IMR-90 (cell line): Measurements from ENCODE around the gene TTC9C. TPM values are rescaled to one million over a fixed set of nuclear protein-coding genes. Genes with fewer than 3 reads are reported as not detected.

Experiments
- ATAC-seq: fragments of 200-7000 bp; cut with Tn5 transposase; 2 replicates; pipeline ENCODE4 v1.9.1; 2020; ENCODE audit warnings: low read depth, mild to moderate bottlenecking, moderate library complexity
- BruUV-seq: library from RNA; stranded (reverse); fragments of 400-500 nt; replicated peaks from 2 replicates; lab custom pipeline; 2021; lab: Mats Ljungman, UMichigan
- CTCF ChIA-PET: fragments of 300-600 bp; formaldehyde crosslinking; extraction: SDS; loops from one replicate; lab custom pipeline; 2021; ENCODE audit warnings: antibody characterized with exemption; lab: Yijun Ruan, JAX
- POLR2A ChIA-PET: fragments of 300-600 bp; sonication (Branson Sonifier 250); formaldehyde crosslinking; loops from one replicate; lab custom pipeline; 2022; ENCODE audit warnings: antibody characterized with exemption; ENCODE audit not compliant: unreplicated experiment; lab: Charles Lee
- DNase-seq: peaks from one replicate; pipeline ENCODE4 v3.0.0; 2013
- H2AFZ ChIP-seq: replicated peaks from 2 replicates; pipeline ENCODE3; 2013; ENCODE audit warnings: low read length, mild to moderate bottlenecking; ENCODE audit not compliant: poor library complexity
- H2AK5ac ChIP-seq: 2 replicates; pipeline ENCODE4 v1.6.1; 2013; ENCODE audit warnings: low read depth, low read length, inconsistent platforms
- H2AK9ac ChIP-seq: replicated peaks from 2 replicates; pipeline ENCODE3; 2013; ENCODE audit warnings: mild to moderate bottlenecking, low read depth, low read length, moderate library complexity; ENCODE audit not compliant: poor library complexity
- H2BK120ac ChIP-seq: 2 replicates; pipeline ENCODE4 v1.6.1; 2013; ENCODE audit warnings: low read depth, low read length, inconsistent platforms
- H2BK15ac ChIP-seq: 3 replicates; pipeline ENCODE4 v1.6.1; 2013; ENCODE audit warnings: low read depth, low read length, inconsistent platforms
- H2BK20ac ChIP-seq: 2 replicates; pipeline ENCODE4 v1.6.1; 2013; ENCODE audit warnings: low read depth, mild to moderate bottlenecking, inconsistent platforms, low read length, moderate library complexity
- H2BK5ac ChIP-seq: 2 replicates; pipeline ENCODE4 v1.6.1; 2013; ENCODE audit warnings: mild to moderate bottlenecking, low read depth, low read length, inconsistent platforms; ENCODE audit not compliant: poor library complexity, severe bottlenecking
- H3K14ac ChIP-seq: replicated peaks from 2 replicates; pipeline ENCODE4 v1.6.1; 2013; ENCODE audit warnings: low read depth, low read length, inconsistent platforms
- H3K18ac ChIP-seq: 2 replicates; pipeline ENCODE4 v1.6.1; 2013; ENCODE audit warnings: low read depth, low read length, control low read depth
- H3K23ac ChIP-seq: 2 replicates; pipeline ENCODE4 v1.6.1; 2013; ENCODE audit warnings: low read depth, low read length, inconsistent platforms
- H3K27ac ChIP-seq: 2 replicates; pipeline ENCODE4 v1.5.1; 2013; ENCODE audit warnings: mild to moderate bottlenecking, control low read depth, low read length; ENCODE audit not compliant: insufficient read depth
- H3K27me3 ChIP-seq: 2 replicates; pipeline ENCODE4 v1.6.1; 2013; ENCODE audit warnings: low read length; ENCODE audit not compliant: control insufficient read depth, insufficient read depth
- H3K36me3 ChIP-seq: 2 replicates; pipeline ENCODE4 v1.6.1; 2013; ENCODE audit warnings: low read length, mixed read lengths; ENCODE audit not compliant: control insufficient read depth, insufficient read depth
- H3K4ac ChIP-seq: 2 replicates; pipeline ENCODE4 v1.6.1; 2013; ENCODE audit warnings: low read depth, low read length, inconsistent platforms
- H3K4me1 ChIP-seq: 2 replicates; pipeline ENCODE4 v1.6.1; 2013; ENCODE audit warnings: low read length, mixed read lengths; ENCODE audit not compliant: control insufficient read depth, insufficient read depth
- H3K4me2 ChIP-seq: 2 replicates; pipeline ENCODE4 v1.6.1; 2013; ENCODE audit warnings: low read depth, mild to moderate bottlenecking, control low read depth, low read length, moderate library complexity
- H3K4me3 ChIP-seq: 2 replicates; pipeline ENCODE4 v1.5.1; 2013; ENCODE audit warnings: low read depth, mild to moderate bottlenecking, control low read depth, low read length, moderate library complexity; ENCODE audit not compliant: insufficient read depth
- H3K56ac ChIP-seq: 2 replicates; pipeline ENCODE4 v1.6.1; 2013; ENCODE audit warnings: low read length, inconsistent platforms; ENCODE audit not compliant: insufficient read depth; ENCODE audit errors: extremely low read depth
- H3K79me1 ChIP-seq, 2 experiments: 2 replicates each; pipeline ENCODE4 v1.6.1; 2013; ENCODE audit warnings: low read length in 2 of 2, inconsistent platforms in 1 of 2, low read depth in 1 of 2
- H3K9ac ChIP-seq: 2 replicates; pipeline ENCODE4 v1.6.1; 2013; ENCODE audit warnings: low read depth, low read length, control low read depth
- H3K9me1 ChIP-seq: 2 replicates; pipeline ENCODE4 v1.6.1; 2013; ENCODE audit warnings: low read length, inconsistent platforms; ENCODE audit not compliant: insufficient read depth
- H3K9me3 ChIP-seq: 2 replicates; pipeline ENCODE4 v1.6.1; 2013; ENCODE audit warnings: low read length; ENCODE audit not compliant: control insufficient read depth, insufficient read depth
- H4K20me1 ChIP-seq: 2 replicates; pipeline ENCODE4 v1.6.1; 2013; ENCODE audit warnings: low read length, inconsistent platforms; ENCODE audit not compliant: insufficient read depth
- H4K5ac ChIP-seq: 2 replicates; pipeline ENCODE4 v1.6.1; 2013; ENCODE audit warnings: mild to moderate bottlenecking, low read depth, low read length, control low read depth
- H4K8ac ChIP-seq, 2 experiments: 2 replicates each; pipeline ENCODE4 v1.6.1; 2013; ENCODE audit warnings: low read depth in 2 of 2, low read length in 2 of 2, control low read depth in 1 of 2, inconsistent platforms in 1 of 2
- H4K91ac ChIP-seq: 2 replicates; pipeline ENCODE4 v1.6.1; 2013; ENCODE audit warnings: low read depth, low read length, inconsistent platforms; ENCODE audit not compliant: insufficient read depth
- CEBPB ChIP-seq: IDR thresholded peaks from 2 replicates; pipeline ENCODE4 v1.6.1; 2012; ENCODE audit warnings: low read depth, low read length, improper control_type of control experiment
- MAFK ChIP-seq: IDR thresholded peaks from 2 replicates; pipeline ENCODE4 v1.6.1; 2012; ENCODE audit warnings: low read depth, low read length, improper control_type of control experiment
- MAZ ChIP-seq: IDR thresholded peaks from 2 replicates; pipeline ENCODE4 v1.6.1; 2012; ENCODE audit warnings: low read depth, mild to moderate bottlenecking, low read length, improper control_type of control experiment, moderate library complexity, borderline replicate concordance
- POLR2A ChIP-seq: IDR thresholded peaks from 2 replicates; pipeline ENCODE4 v1.6.1; 2012; ENCODE audit warnings: mild to moderate bottlenecking, low read depth, low read length
- RFX5 ChIP-seq: IDR thresholded peaks from 2 replicates; pipeline ENCODE4 v1.8.0; 2012; ENCODE audit warnings: low read depth, mild to moderate bottlenecking, low read length, moderate library complexity
- SMC3 ChIP-seq: fragments of 150-350 bp; IDR thresholded peaks from 2 replicates; pipeline ENCODE4 v1.6.1; 2016; ENCODE audit warnings: low read depth, mild to moderate bottlenecking, antibody characterized with exemption, low read length, moderate library complexity
- WGBS, 2 experiments: methylation state at CpG; one replicate each; pipeline versions ENCODE4 v1.1.5 to v1.1.7; 2013; ENCODE audit warnings: missing lambda C conversion rate in 2 of 2; ENCODE audit not compliant: insufficient read length in 1 of 2; ENCODE audit errors: extremely low coverage in 2 of 2; 5-methylcytosine and 5-hydroxymethylcytosine counted together
- dilution Hi-C: fragments of 300-500 bp; cut with HindIII; formaldehyde crosslinking; loops from one replicate; pipeline ENCODE4 v1.14.3; 2018; ENCODE audit warnings: low sequenced_read_pairs; ENCODE audit not compliant: unreplicated experiment
- in situ Hi-C: fragments of 300-500 bp; cut with MboI; formaldehyde crosslinking; loops from 3 replicates; pipeline ENCODE4 v1.14.3; 2019; ENCODE audit warnings: low sequenced_read_pairs, inconsistent platforms, mixed read lengths
- intact Hi-C: fragments of 100-400 bp; cut with micrococcal nuclease; formaldehyde crosslinking; loops from 2 replicates; pipeline ENCODE4 v1.10.0; 2022
- polyA plus RNA-seq, 3 experiments: library from polyadenylated mRNA; depleted of rRNA; stranded (reverse); fragments of >200 nt; gene quantifications; 2 replicates each; pipeline ENCODE4 v1.2.3, GENCODE V29; 2012; ENCODE audit warnings: low replicate concordance in 1 of 3
- total RNA-seq: library from RNA; depleted of rRNA; stranded (reverse); fragments of >200 nt; gene quantifications from 2 replicates; pipeline ENCODE4 v1.2.3, GENCODE V29; 2012
- TF ChIP-seq, protein P1 (sequence below): fragments of 150-350 bp; IDR thresholded peaks from 2 replicates; pipeline ENCODE4 v1.6.1; 2016; ENCODE audit warnings: low read depth, mild to moderate bottlenecking, low read length, moderate library complexity, borderline replicate concordance
- TF ChIP-seq, protein P2 (sequence below): fragments of 150-350 bp; IDR thresholded peaks from 2 replicates; pipeline ENCODE4 v1.6.1; 2017; ENCODE audit warnings: mild to moderate bottlenecking, antibody characterized with exemption, low read length, low read depth
- TF ChIP-seq, protein P3 (sequence below): conservative IDR thresholded peaks from 2 replicates; pipeline ENCODE4 v1.5.1; 2012; ENCODE audit warnings: mild to moderate bottlenecking, low read depth, low read length, improper control_type of control experiment

Gene TTC9C
- total and polyA plus RNA-seq, 2 of the 4 experiments (the other 2 are of a cell fraction), result 32.9 to 37.1 TPM

- peak overlapping the region; percentile 99; the same call in 1 of the 2 replicates for H3K4me2 ChIP-seq
- WGBS, 2 experiments, result no CpG with 5 or more reads among the region's 37 CpGs
- peaks cover 17 to 38% of the 10 kb centered on the region in 2 experiments for H3K79me1 ChIP-seq
- peaks cover 46% of the 10 kb centered on the region for H4K20me1 ChIP-seq
- no peak overlapping the region for H4K5ac ChIP-seq
- dilution Hi-C loops (no loop called here), intact Hi-C loops (loop anchor here (5.0 kb wide), 2 partner anchors 35 to 135 kb away; partner anchors contain the start of gene POLR2G), in situ Hi-C loops (no loop called here)
- no peak overlapping the region for H3K18ac ChIP-seq
- DNase-seq (no peak), ATAC-seq (peak; percentile 8)
- H2AK9ac ChIP-seq, result peak overlapping the region; percentile 76
- H3K36me3 ChIP-seq, result peaks cover 18% of the 10 kb centered on the region
- BruUV-seq, result no TSS peak
- peak overlapping the region; percentile 52; the same call in 1 of the 2 replicates for H4K91ac ChIP-seq
- POLR2A ChIA-PET, result interaction anchor here (0.8 to 1.8 kb wide), 7 partner anchors 9 to 129 kb away, joined by 3 to 7 read pairs (median 5); partner anchors contain the start of genes LBHD1, STX5, UQCC3 and ZBTB3
- H2BK15ac ChIP-seq, result no peak overlapping the region
- H3K14ac ChIP-seq, result peak overlapping the region; percentile 82; the same call in 1 of the 2 replicates
- peak overlapping the region; percentile 88; the same call in 1 of the 2 replicates for H3K23ac ChIP-seq
- H2AK5ac ChIP-seq, result peak overlapping the region; percentile 61; the same call in 1 of the 2 replicates
- CTCF ChIA-PET, result no interaction called here
- no peak for TF ChIP-seq MAZ
- TF ChIP-seq, protein P1, sequence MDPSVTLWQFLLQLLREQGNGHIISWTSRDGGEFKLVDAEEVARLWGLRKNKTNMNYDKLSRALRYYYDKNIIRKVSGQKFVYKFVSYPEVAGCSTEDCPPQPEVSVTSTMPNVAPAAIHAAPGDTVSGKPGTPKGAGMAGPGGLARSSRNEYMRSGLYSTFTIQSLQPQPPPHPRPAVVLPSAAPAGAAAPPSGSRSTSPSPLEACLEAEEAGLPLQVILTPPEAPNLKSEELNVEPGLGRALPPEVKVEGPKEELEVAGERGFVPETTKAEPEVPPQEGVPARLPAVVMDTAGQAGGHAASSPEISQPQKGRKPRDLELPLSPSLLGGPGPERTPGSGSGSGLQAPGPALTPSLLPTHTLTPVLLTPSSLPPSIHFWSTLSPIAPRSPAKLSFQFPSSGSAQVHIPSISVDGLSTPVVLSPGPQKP, result no peak
- no peak for TF ChIP-seq MAFK
- TF ChIP-seq RFX5, result no peak
- no peak for TF ChIP-seq CEBPB
- TF ChIP-seq, protein P2, sequence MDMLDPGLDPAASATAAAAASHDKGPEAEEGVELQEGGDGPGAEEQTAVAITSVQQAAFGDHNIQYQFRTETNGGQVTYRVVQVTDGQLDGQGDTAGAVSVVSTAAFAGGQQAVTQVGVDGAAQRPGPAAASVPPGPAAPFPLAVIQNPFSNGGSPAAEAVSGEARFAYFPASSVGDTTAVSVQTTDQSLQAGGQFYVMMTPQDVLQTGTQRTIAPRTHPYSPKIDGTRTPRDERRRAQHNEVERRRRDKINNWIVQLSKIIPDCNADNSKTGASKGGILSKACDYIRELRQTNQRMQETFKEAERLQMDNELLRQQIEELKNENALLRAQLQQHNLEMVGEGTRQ, result no peak
- TF ChIP-seq, protein P3, sequence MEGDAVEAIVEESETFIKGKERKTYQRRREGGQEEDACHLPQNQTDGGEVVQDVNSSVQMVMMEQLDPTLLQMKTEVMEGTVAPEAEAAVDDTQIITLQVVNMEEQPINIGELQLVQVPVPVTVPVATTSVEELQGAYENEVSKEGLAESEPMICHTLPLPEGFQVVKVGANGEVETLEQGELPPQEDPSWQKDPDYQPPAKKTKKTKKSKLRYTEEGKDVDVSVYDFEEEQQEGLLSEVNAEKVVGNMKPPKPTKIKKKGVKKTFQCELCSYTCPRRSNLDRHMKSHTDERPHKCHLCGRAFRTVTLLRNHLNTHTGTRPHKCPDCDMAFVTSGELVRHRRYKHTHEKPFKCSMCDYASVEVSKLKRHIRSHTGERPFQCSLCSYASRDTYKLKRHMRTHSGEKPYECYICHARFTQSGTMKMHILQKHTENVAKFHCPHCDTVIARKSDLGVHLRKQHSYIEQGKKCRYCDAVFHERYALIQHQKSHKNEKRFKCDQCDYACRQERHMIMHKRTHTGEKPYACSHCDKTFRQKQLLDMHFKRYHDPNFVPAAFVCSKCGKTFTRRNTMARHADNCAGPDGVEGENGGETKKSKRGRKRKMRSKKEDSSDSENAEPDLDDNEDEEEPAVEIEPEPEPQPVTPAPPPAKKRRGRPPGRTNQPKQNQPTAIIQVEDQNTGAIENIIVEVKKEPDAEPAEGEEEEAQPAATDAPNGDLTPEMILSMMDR, result 0 out of 2 replicates have a peak, but pooled peaks have one; percentile 5
- TF ChIP-seq SMC3, result no peak
- TF ChIP-seq POLR2A, result no peak
- H3K9ac ChIP-seq, result peak overlapping the region; percentile 87
- peak overlapping the region; percentile 85 for H3K4me3 ChIP-seq
- peak overlapping the region; percentile 69 for H3K4ac ChIP-seq
- peaks cover 6% of the 10 kb centered on the region for H3K4me1 ChIP-seq
- H2AFZ ChIP-seq, result peak overlapping the region; percentile 92
- H3K9me3 ChIP-seq, result no peaks in the 10 kb centered on the region
- peak overlapping the region; percentile 39 to 98; a peak in 1 of 4 replicates for H4K8ac ChIP-seq
- no peak overlapping the region for H3K56ac ChIP-seq
- no peak overlapping the region for H2BK20ac ChIP-seq
- H3K27me3 ChIP-seq, result no peaks in the 10 kb centered on the region
- H2BK120ac ChIP-seq, result no peak overlapping the region
- peaks cover 4% of the 10 kb centered on the region; the same call in 1 of the 2 replicates for H3K9me1 ChIP-seq
- H2BK5ac ChIP-seq, result peak overlapping the region; percentile 97
- peak overlapping the region; percentile 96 for H3K27ac ChIP-seq
Observed at GRCh38 chr11:62726915-62727164, 1.4 kb upstream of the TTC9C start.
